Measurements from ENCODE around the gene DNAJC15. TPM values are rescaled to one million over a fixed set of nuclear protein-coding genes. Genes with fewer than 3 reads are reported as not detected.
"Not testable (repeated sequence)": the region's sequence is repeated elsewhere in the genome, so short reads cannot be mapped to it uniquely, and the experiment has no call there.

The DNAJC15 gene
- total and polyA plus RNA-seq, 11 donors = 12.8 to 39.2 (median 25.9) TPM

DNA sequence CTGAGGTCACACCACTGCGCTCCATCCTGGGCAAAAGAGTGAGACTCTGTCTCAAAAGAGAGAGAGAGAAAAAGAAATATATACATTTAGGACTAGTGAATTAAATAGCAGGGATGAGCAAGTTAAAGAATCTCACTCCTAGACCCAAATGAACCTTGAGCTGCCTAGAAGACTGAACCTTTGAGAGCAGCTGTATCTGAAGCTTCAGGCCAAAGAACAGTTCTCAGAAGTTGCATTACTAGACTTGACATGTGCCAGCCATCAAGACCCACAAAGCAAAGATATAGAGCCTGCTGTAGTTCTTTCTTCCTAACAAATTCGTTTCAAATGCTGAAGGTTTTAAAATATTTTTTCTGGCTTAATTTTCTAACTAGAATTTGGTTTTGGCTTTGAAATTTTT lies 16.6 kb downstream of the DNAJC15 start:
- H3K4me3 ChIP-seq = no peak overlapping the region
- H3K27me3 ChIP-seq = no peaks in the 10 kb centered on the region
- intact Hi-C loops (cut with DNase I) = no loop called here
- ATAC-seq (no peak), DNase-seq (no peak)
- no peaks in the 10 kb centered on the region for H3K9me3 ChIP-seq
- H3K4me1 ChIP-seq = peaks cover 0 to 66% (median 28%) of the 10 kb centered on the region in 12 donors
- no peak overlapping the region for H3K27ac ChIP-seq
- no peaks in the 10 kb centered on the region for H3K36me3 ChIP-seq
- TF ChIP-seq POLR2A (IDR thresholded peaks at IDR 0.05) (no peak), CTCF (IDR thresholded peaks at IDR 0.05) (no peak)
- WGBS, 4 donors = 97 to 100% (median 98%) methylated on average over 2 of the region's 2 CpGs

GRCh38 chr13:43040581-43041368 lies 17.4 kb downstream of the DNAJC15 start:
- H3K4me3 ChIP-seq; DNase-seq; H3K36me3 ChIP-seq; H3K9me3 ChIP-seq; intact Hi-C loops (cut with DNase I); H3K27ac ChIP-seq; H3K27me3 ChIP-seq; ATAC-seq: not testable (repeated sequence)
- WGBS, 4 donors = 87 to 92% (median 90%) methylated on average over 13 of the region's 13 CpGs
- H3K4me1 ChIP-seq = peaks cover 0 to 67% (median 24%) of the 10 kb centered on the region in 12 donors

DNA sequence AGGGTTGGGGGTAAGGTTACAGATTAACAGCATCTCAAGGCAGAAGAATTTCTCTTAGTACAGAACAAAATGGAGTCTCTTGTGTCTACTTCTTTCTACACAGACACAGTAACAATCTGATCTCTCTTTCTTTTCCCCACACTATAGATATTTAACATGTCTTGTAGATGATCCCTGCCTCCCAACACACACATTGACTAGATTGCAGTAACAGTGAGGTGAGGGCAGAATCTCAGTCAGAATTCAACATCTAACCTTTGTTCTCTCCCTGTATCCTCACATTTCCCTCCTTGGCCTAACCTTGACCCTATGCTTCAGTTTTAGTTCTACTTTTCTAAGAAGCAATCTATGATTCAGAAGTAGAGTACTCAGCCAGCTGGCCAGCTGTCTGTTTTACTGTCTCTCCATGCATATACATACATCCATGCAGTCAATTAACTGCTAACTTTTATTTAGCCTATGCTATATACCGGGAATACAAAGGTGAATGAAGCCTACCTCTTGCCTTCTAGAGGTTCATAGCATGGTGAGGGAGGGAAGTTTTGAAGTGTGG lies 18.1 kb downstream of the DNAJC15 start:
- Histone ChIP-seq H3K27ac (no peak overlapping the region), H3K27me3 (no peaks in the 10 kb centered on the region), H3K36me3 (no peaks in the 10 kb centered on the region), H3K4me1 (peaks cover 0 to 61% (median 19%) of the 10 kb centered on the region in 12 donors), H3K9me3 (no peaks in the 10 kb centered on the region), H3K4me3 (no peak overlapping the region)
- intact Hi-C loops (cut with DNase I) = no loop called here
- DNase-seq (no peak), ATAC-seq (no peak)
- TF ChIP-seq CTCF (IDR thresholded peaks at IDR 0.05) (no peak), POLR2A (IDR thresholded peaks at IDR 0.05) (no peak)
- WGBS, 4 donors = 93 to 100% (median 95%) methylated on average over 1 of the region's 1 CpG

- Histone ChIP-seq H3K27me3 (no peaks in the 10 kb centered on the region), H3K27ac (peak overlapping the region in 2 of 12 donors; percentile 12 to 25), H3K4me1 (peaks cover 0 to 53% (median 17%) of the 10 kb centered on the region in 12 donors), H3K36me3 (no peaks in the 10 kb centered on the region), H3K9me3 (no peaks in the 10 kb centered on the region), H3K4me3 (no peak overlapping the region)
- no peak for DNase-seq
- intact Hi-C loops (cut with DNase I) = no loop called here
- TF ChIP-seq CTCF (IDR thresholded peaks at IDR 0.05) (no peak), POLR2A (IDR thresholded peaks at IDR 0.05) (no peak)
- peak in 2 of 4 donors; percentile 53 to 65 for ATAC-seq
These were observed 19.1 kb downstream of the DNAJC15 start for GRCh38 chr13:43042410-43042921.

Measured in heart left ventricle (tissue), 16 donors.